Chondrocyte (in vitro differentiated cells): ENCODE measurements around the gene MEX3C. TPM values are rescaled to one million over a fixed set of nuclear protein-coding genes. Genes with fewer than 3 reads are reported as not detected.

ENCODE experiments used
- DNase-seq: peaks from one replicate; pipeline ENCODE4 v3.0.0; 2021; ENCODE audit warnings: mixed read lengths, low spot score
- H3K27ac Mint-ChIP-seq: one replicate; pipeline ENCODE4 v1.8.0; 2021; ENCODE audit warnings: mild to moderate bottlenecking, moderate library complexity, mixed read lengths; ENCODE audit not compliant: unreplicated experiment
- H3K27me3 Mint-ChIP-seq: 2 replicates; pipeline ENCODE4 v1.8.0; 2021; ENCODE audit warnings: low read depth, mixed read lengths
- H3K36me3 Mint-ChIP-seq: 2 replicates; pipeline ENCODE4 v1.8.0; 2021; ENCODE audit warnings: low read depth, mixed read lengths
- H3K4me1 Mint-ChIP-seq: 2 replicates; pipeline ENCODE4 v1.8.0; 2021; ENCODE audit warnings: low read depth, mild to moderate bottlenecking, mixed read lengths
- H3K4me3 Mint-ChIP-seq: one replicate; pipeline ENCODE4 v1.8.0; 2021; ENCODE audit warnings: mild to moderate bottlenecking, moderate library complexity, mixed read lengths; ENCODE audit not compliant: unreplicated experiment
- H3K9me3 Mint-ChIP-seq: 2 replicates; pipeline ENCODE4 v1.8.0; 2021; ENCODE audit warnings: low read depth, mixed read lengths
- CTCF ChIP-seq: fragments of 200-600 bp; sonication (generic); IDR thresholded peaks from 2 replicates; pipeline ENCODE4 v1.5.0; 2021; ENCODE audit warnings: antibody characterized with exemption, mild to moderate bottlenecking, moderate library complexity
- total RNA-seq: library from RNA; stranded (reverse); gene quantifications from 3 replicates; pipeline ENCODE4 v1.2.1, GENCODE V29; 2021

Gene MEX3C
- total RNA-seq, 1 donor from 2014 or later, result 49.0 TPM

- Mint-ChIP-seq H3K27me3 (no peaks in the 10 kb centered on the region), H3K4me3 (no peak overlapping the region), H3K27ac (no peak overlapping the region), H3K9me3 (no peaks in the 10 kb centered on the region), H3K4me1 (peaks cover 13% of the 10 kb centered on the region), H3K36me3 (no peaks in the 10 kb centered on the region)
- DNase-seq, result no peak
- TF ChIP-seq CTCF, result no peak
Observed at GRCh38 chr18:51164342-51164741, 33.1 kb downstream of the MEX3C start.

- TF ChIP-seq CTCF, result no peak
- Mint-ChIP-seq H3K4me3 (no peak overlapping the region), H3K36me3 (no peaks in the 10 kb centered on the region), H3K4me1 (peaks cover 13% of the 10 kb centered on the region), H3K9me3 (peaks cover 4% of the 10 kb centered on the region), H3K27ac (no peak overlapping the region), H3K27me3 (no peaks in the 10 kb centered on the region)
- DNase-seq, result no peak
Observed at GRCh38 chr18:51163543-51163942, 33.9 kb downstream of the MEX3C start.

- DNase-seq, result no peak
- H3K27me3 Mint-ChIP-seq, result no peaks in the 10 kb centered on the region
Observed at GRCh38 chr18:51162617-51163016, 34.9 kb downstream of the MEX3C start.

GRCh38 chr18:51160646-51161045, 36.8 kb downstream of the MEX3C start:
- no peak for DNase-seq
- no peak overlapping the region for H3K4me3 Mint-ChIP-seq
- no peaks in the 10 kb centered on the region for H3K27me3 Mint-ChIP-seq
- no peak for TF ChIP-seq CTCF
- H3K36me3 Mint-ChIP-seq, result no peaks in the 10 kb centered on the region
- peaks cover 4% of the 10 kb centered on the region for H3K9me3 Mint-ChIP-seq
- H3K27ac Mint-ChIP-seq, result no peak overlapping the region
- H3K4me1 Mint-ChIP-seq, result peaks cover 11% of the 10 kb centered on the region

More at GRCh38 chr18:51162617-51163016, 34.9 kb downstream of the MEX3C start:
- peaks cover 4% of the 10 kb centered on the region for H3K9me3 Mint-ChIP-seq
- H3K36me3 Mint-ChIP-seq, result no peaks in the 10 kb centered on the region
- no peak overlapping the region for H3K27ac Mint-ChIP-seq
- H3K4me1 Mint-ChIP-seq, result peaks cover 13% of the 10 kb centered on the region
- no peak for TF ChIP-seq CTCF
- no peak overlapping the region for H3K4me3 Mint-ChIP-seq

- no peak overlapping the region for H3K27ac Mint-ChIP-seq
- no peaks in the 10 kb centered on the region for H3K36me3 Mint-ChIP-seq
- DNase-seq, result no peak
- H3K4me3 Mint-ChIP-seq, result no peak overlapping the region
- no peaks in the 10 kb centered on the region for H3K4me1 Mint-ChIP-seq
- TF ChIP-seq CTCF, result no peak
- H3K9me3 Mint-ChIP-seq, result peaks cover 4% of the 10 kb centered on the region
- H3K27me3 Mint-ChIP-seq, result no peaks in the 10 kb centered on the region
Observed at GRCh38 chr18:51157215-51157614, 40.3 kb downstream of the MEX3C start.
